Loucy (cell line): ENCODE data around the gene GFRA1.

ENCODE experiments used
- CTCF ChIP-seq: fragments of 200-600 bp; sonication (generic); conservative IDR thresholded peaks from 2 replicates; pipeline ENCODE4 v1.5.1; 2014; ENCODE audit warnings: mild to moderate bottlenecking, antibody characterized with exemption, low read length
- EZH2phosphoT487 ChIP-seq: fragments of 200-600 bp; IDR thresholded peaks from 2 replicates; pipeline ENCODE4 v1.6.1; 2018; ENCODE audit warnings: antibody characterized with exemption, mild to moderate bottlenecking, moderate library complexity, borderline replicate concordance

GRCh38 chr10:116241085-116241484 lies 31.9 kb downstream of the GFRA1 start:
- no peak for TF ChIP-seq CTCF
- no peak for TF ChIP-seq EZH2phosphoT487
